ENCODE results near the gene ANK3. TPM values are rescaled to one million over a fixed set of nuclear protein-coding genes. Genes with fewer than 3 reads are reported as not detected.

The ANK3 gene
- total and polyA plus RNA-seq, 2 donors from 2014 or later = 38.2 to 214 TPM

- FAIRE-seq = no peak
- peak overlapping the region in 1 of 3 donors; percentile 37 for H3K4me3 ChIP-seq (ENCODE audit: low read length in 3 of 3)
- peaks cover 0 to 3% (median 0%) of the 10 kb centered on the region in 3 donors for H3K4me1 ChIP-seq (ENCODE audit: control insufficient read depth in 2 of 3, insufficient read depth in 2 of 3, low read depth in 1 of 3, low read length in 3 of 3)
- H3K27ac ChIP-seq (ENCODE audit: low read depth in 2 of 2, low read length in 2 of 2) = no peak overlapping the region
- intact Hi-C loops (cut with DNase I) = no loop called here
- TF ChIP-seq CTCF (IDR thresholded peaks at IDR 0.05; ENCODE audit: borderline replicate concordance, extremely low read depth, insufficient read depth) = no peak
- DNase-seq = peak in 2 of 5 donors; percentile 44 to 54
- H3K36me3 ChIP-seq (ENCODE audit: control insufficient read depth in 2 of 3, insufficient read depth in 3 of 3, low read length in 3 of 3) = peaks cover 0 to 3% (median under 1%) of the 10 kb centered on the region in 3 donors
- no peaks in the 10 kb centered on the region for H3K9me3 ChIP-seq (ENCODE audit: control insufficient read depth in 2 of 3, insufficient read depth in 1 of 3, low read length in 3 of 3)
- H3K9ac ChIP-seq (ENCODE audit: low read length in 3 of 3) = no peak overlapping the region
- no peaks in the 10 kb centered on the region for H3K27me3 ChIP-seq (ENCODE audit: control insufficient read depth, insufficient read depth, low read length)
Measured at GRCh38 chr10:60167050-60167449, 222.6 kb downstream of the ANK3 start.

GRCh38 chr10:60163786-60164185 lies 225.9 kb downstream of the ANK3 start:
- H3K4me3 ChIP-seq (ENCODE audit: low read length in 3 of 3) = no peak overlapping the region
- H3K9me3 ChIP-seq (ENCODE audit: control insufficient read depth in 2 of 3, insufficient read depth in 1 of 3, low read length in 3 of 3) = no peaks in the 10 kb centered on the region
- no peak overlapping the region for H3K27ac ChIP-seq (ENCODE audit: low read depth in 2 of 2, low read length in 2 of 2)
- FAIRE-seq = no peak
- H3K9ac ChIP-seq (ENCODE audit: low read length in 3 of 3) = no peak overlapping the region
- no peaks in the 10 kb centered on the region for H3K36me3 ChIP-seq (ENCODE audit: control insufficient read depth in 2 of 3, insufficient read depth in 3 of 3, low read length in 3 of 3)
- peaks cover 0 to 3% (median 0%) of the 10 kb centered on the region in 3 donors for H3K4me1 ChIP-seq (ENCODE audit: control insufficient read depth in 2 of 3, insufficient read depth in 2 of 3, low read depth in 1 of 3, low read length in 3 of 3)
- no peak for DNase-seq
- H3K27me3 ChIP-seq (ENCODE audit: control insufficient read depth, insufficient read depth, low read length) = no peaks in the 10 kb centered on the region
- no peak for TF ChIP-seq CTCF (IDR thresholded peaks at IDR 0.05; ENCODE audit: borderline replicate concordance, extremely low read depth, insufficient read depth)
- intact Hi-C loops (cut with DNase I) = no loop called here

GRCh38 chr10:60162631-60163030 lies 227.0 kb downstream of the ANK3 start:
- Histone ChIP-seq H3K4me3 (ENCODE audit: low read length in 3 of 3) (no peak overlapping the region), H3K9me3 (ENCODE audit: control insufficient read depth in 2 of 3, insufficient read depth in 1 of 3, low read length in 3 of 3) (no peaks in the 10 kb centered on the region), H3K27ac (ENCODE audit: low read depth in 2 of 2, low read length in 2 of 2) (no peak overlapping the region), H3K9ac (ENCODE audit: low read length in 3 of 3) (no peak overlapping the region), H3K36me3 (ENCODE audit: control insufficient read depth in 2 of 3, insufficient read depth in 3 of 3, low read length in 3 of 3) (no peaks in the 10 kb centered on the region), H3K27me3 (ENCODE audit: control insufficient read depth, insufficient read depth, low read length) (no peaks in the 10 kb centered on the region), H3K4me1 (ENCODE audit: control insufficient read depth in 2 of 3, insufficient read depth in 2 of 3, low read depth in 1 of 3, low read length in 3 of 3) (peaks cover 0 to 8% (median 0%) of the 10 kb centered on the region in 3 donors)
- no peak for TF ChIP-seq CTCF (IDR thresholded peaks at IDR 0.05; ENCODE audit: borderline replicate concordance, extremely low read depth, insufficient read depth)
- DNase-seq (no peak), FAIRE-seq (no peak)
- intact Hi-C loops (cut with DNase I) = no loop called here

All from kidney (tissue), 14 donors.